ENCODE measurements around the gene PARD3B. TPM values are rescaled to one million over a fixed set of nuclear protein-coding genes. Genes with fewer than 3 reads are reported as not detected.

PARD3B gene
- total RNA-seq, 1 experiment from 2014 or later: 3.6 TPM

DNA sequence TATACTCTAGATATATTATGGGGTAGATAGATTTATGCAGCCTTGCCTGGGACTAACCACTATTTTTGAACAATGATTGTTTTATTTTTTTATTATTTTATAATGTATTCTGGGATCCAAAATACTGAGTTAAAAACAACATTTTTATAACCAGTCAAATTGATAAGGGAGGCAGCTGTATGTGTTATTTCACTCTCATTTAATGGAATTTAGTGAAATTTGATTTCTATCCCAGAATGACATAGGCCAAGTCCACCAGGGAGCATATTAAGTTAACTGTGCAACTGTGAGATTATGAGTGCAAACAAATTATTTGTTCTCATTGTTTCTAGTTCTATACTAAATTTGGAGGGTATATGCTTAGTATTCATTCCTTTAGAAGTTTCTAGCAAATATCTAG, 583.5 kb downstream of the PARD3B start:
- Histone ChIP-seq H3K27me3 (ENCODE audit: control insufficient read depth, insufficient read depth, low read length) (no peaks in the 10 kb centered on the region), H3K4me1 (ENCODE audit: control insufficient read depth, insufficient read depth, low read length) (no peaks in the 10 kb centered on the region), H3K36me3 (ENCODE audit: control insufficient read depth, insufficient read depth, low read length) (no peaks in the 10 kb centered on the region), H3K9me3 (ENCODE audit: control insufficient read depth, insufficient read depth, low read depth, low read length) (no peaks in the 10 kb centered on the region), H3K4me3 (ENCODE audit: low read depth in 2 of 2, low read length in 2 of 2) (no peak overlapping the region), H3K27ac (ENCODE audit: low read length) (no peak overlapping the region)
- POLR2A ChIA-PET: no interaction called here
- DNase-seq (ENCODE audit: low read depth, low spot score) (no peak), ATAC-seq (no peak)
- TF ChIP-seq POLR2AphosphoS5 (IDR thresholded peaks at IDR 0.05; ENCODE audit: low read depth, low read length): no peak
- TF ChIP-seq TCF7L2 (IDR thresholded peaks at IDR 0.05; ENCODE audit: low read depth, low read length): no peak
- TF ChIP-seq REST (IDR thresholded peaks at IDR 0.05; ENCODE audit: insufficient read depth in 1 of 2, low read depth in 2 of 2, low read length in 1 of 2): no peak
- TF ChIP-seq CTCF (IDR thresholded peaks at IDR 0.05): no peak
- TF ChIP-seq SIN3A (IDR thresholded peaks at IDR 0.05; ENCODE audit: borderline replicate concordance, insufficient read depth, low read depth, low read length): no peak
- CTCF ChIA-PET: no interaction called here
- in situ Hi-C loops (cut with HindIII; ENCODE audit: low pct_unique_long_range_greater_than_20kb, low sequenced_read_pairs) (no loop called here), intact Hi-C loops (cut with micrococcal nuclease; ENCODE audit: unreplicated experiment) (no loop called here)
- BruUV-seq (replicated peaks): no TSS peak

- Histone ChIP-seq H3K9me3 (ENCODE audit: control insufficient read depth, insufficient read depth, low read depth, low read length) (no peaks in the 10 kb centered on the region), H3K27me3 (ENCODE audit: control insufficient read depth, insufficient read depth, low read length) (no peaks in the 10 kb centered on the region), H3K4me3 (ENCODE audit: low read depth in 2 of 2, low read length in 2 of 2) (no peak overlapping the region), H3K27ac (ENCODE audit: low read length) (0 out of 2 replicates have a peak overlapping the region, but pooled peaks have one; percentile 14), H3K36me3 (ENCODE audit: control insufficient read depth, insufficient read depth, low read length) (no peaks in the 10 kb centered on the region), H3K4me1 (ENCODE audit: control insufficient read depth, insufficient read depth, low read length) (no peaks in the 10 kb centered on the region)
- no TSS peak for BruUV-seq (replicated peaks)
- in situ Hi-C loops (cut with HindIII; ENCODE audit: low pct_unique_long_range_greater_than_20kb, low sequenced_read_pairs): no loop called here
- ATAC-seq: no peak
- TF ChIP-seq TCF7L2 (IDR thresholded peaks at IDR 0.05; ENCODE audit: low read depth, low read length): no peak
- TF ChIP-seq REST (IDR thresholded peaks at IDR 0.05; ENCODE audit: insufficient read depth in 1 of 2, low read depth in 2 of 2, low read length in 1 of 2): no peak
- TF ChIP-seq CTCF (IDR thresholded peaks at IDR 0.05): no peak
- TF ChIP-seq POLR2AphosphoS5 (IDR thresholded peaks at IDR 0.05; ENCODE audit: low read depth, low read length): no peak
- TF ChIP-seq SIN3A (IDR thresholded peaks at IDR 0.05; ENCODE audit: borderline replicate concordance, insufficient read depth, low read depth, low read length): no peak
- CTCF ChIA-PET: no interaction called here
- DNase-seq (ENCODE audit: low read depth, low spot score): no peak
- intact Hi-C loops (cut with micrococcal nuclease; ENCODE audit: unreplicated experiment): no loop called here
- POLR2A ChIA-PET: no interaction called here
Observed at GRCh38 chr2:205129531-205129930, 584.3 kb downstream of the PARD3B start.

Data from Panc1 (cell line).